Measurements from ENCODE around the gene CC2D2A. TPM values are rescaled to one million over a fixed set of nuclear protein-coding genes. Genes with fewer than 3 reads are reported as not detected.

Gene CC2D2A
- total RNA-seq, 2 experiments from 2014 or later, result not detected

DNA sequence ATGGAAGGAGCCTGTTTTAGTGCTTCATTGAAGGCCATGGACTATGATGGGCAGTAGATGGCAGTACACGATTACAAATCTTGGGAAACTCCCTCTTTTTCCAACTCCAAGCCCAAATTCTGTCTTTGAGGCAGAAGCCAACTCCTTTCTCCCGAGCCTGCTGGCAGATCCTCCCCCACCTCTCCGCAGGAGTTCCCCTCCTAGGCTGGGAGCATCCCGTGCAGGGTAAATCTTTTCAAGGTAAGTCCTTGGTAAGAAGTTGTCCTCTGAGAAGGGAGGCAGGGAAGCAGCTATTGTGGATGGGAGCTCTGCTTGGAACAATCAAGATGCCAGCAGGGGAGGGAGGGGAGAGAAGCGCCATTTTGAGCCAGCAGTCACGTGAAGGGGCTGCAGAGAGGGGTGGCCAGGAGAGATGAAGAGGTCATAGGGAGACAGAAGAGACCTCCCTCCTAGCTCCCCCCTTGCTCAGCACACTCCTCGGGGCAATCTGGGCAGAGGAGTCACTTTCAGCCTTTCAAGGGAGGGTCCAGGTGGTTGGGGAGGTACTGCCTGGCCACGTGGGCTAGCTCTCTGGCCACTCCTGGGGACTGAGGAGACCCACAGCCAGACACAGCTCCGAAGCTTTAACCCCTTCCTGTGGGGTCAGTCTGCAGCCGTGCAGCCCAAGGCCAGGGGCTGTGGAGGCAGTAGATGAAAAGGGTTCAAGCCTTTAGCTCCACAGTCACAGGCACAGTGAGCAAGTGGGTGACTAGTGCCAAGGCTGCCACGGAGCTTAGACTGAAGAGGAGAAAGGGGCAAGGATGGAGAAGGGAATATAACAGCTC, 9.6 kb downstream of the CC2D2A start:
- H3K27me3 Mint-ChIP-seq, result no peaks in the 10 kb centered on the region
- H3K4me3 Mint-ChIP-seq, result no peak overlapping the region
- POLR2A ChIA-PET, result interaction anchor here (1.2 kb wide), 1 partner anchor 17 kb away, joined by 3 read pairs; no protein-coding TSS in a partner anchor
- no peaks in the 10 kb centered on the region for H3K36me3 Mint-ChIP-seq (ENCODE audit: low read depth)
- no peak overlapping the region for H3K27ac Mint-ChIP-seq
- H3K9me3 Mint-ChIP-seq, result no peaks in the 10 kb centered on the region
- no peak for DNase-seq
- CTCF ChIA-PET, result interaction anchor here (0.9 to 1.6 kb wide), 6 partner anchors 9 to 522 kb away, joined by 3 to 7 read pairs (median 4); no protein-coding TSS in a partner anchor
- H3K4me1 Mint-ChIP-seq, result no peaks in the 10 kb centered on the region

- no peaks in the 10 kb centered on the region for H3K36me3 Mint-ChIP-seq (ENCODE audit: low read depth)
- DNase-seq, result no peak
- no peaks in the 10 kb centered on the region for H3K27me3 Mint-ChIP-seq
- H3K4me1 Mint-ChIP-seq, result no peaks in the 10 kb centered on the region
- CTCF ChIA-PET, result interaction anchor here (0.9 to 1.6 kb wide), 5 partner anchors 9 to 522 kb away, joined by 3 to 7 read pairs (median 3); no protein-coding TSS in a partner anchor
- no peaks in the 10 kb centered on the region for H3K9me3 Mint-ChIP-seq
- H3K4me3 Mint-ChIP-seq, result no peak overlapping the region
- POLR2A ChIA-PET, result interaction anchor here (1.2 kb wide), 1 partner anchor 16 kb away, joined by 3 read pairs; no protein-coding TSS in a partner anchor
- no peak overlapping the region for H3K27ac Mint-ChIP-seq
These were observed 10.2 kb downstream of the CC2D2A start for GRCh38 chr4:15479913-15480185.

- POLR2A ChIA-PET, result no interaction called here
- no peak overlapping the region for H3K27ac Mint-ChIP-seq
- CTCF ChIA-PET, result no interaction called here
- peaks cover 8% of the 10 kb centered on the region for H3K27me3 Mint-ChIP-seq
- no peaks in the 10 kb centered on the region for H3K9me3 Mint-ChIP-seq
- H3K36me3 Mint-ChIP-seq (ENCODE audit: low read depth), result no peaks in the 10 kb centered on the region
- DNase-seq, result no peak
- no peaks in the 10 kb centered on the region for H3K4me1 Mint-ChIP-seq
- H3K4me3 Mint-ChIP-seq, result no peak overlapping the region
These were observed 12.5 kb downstream of the CC2D2A start for GRCh38 chr4:15481961-15482745.

GRCh38 chr4:15482842-15483241, 13.2 kb downstream of the CC2D2A start:
- no peak overlapping the region for H3K27ac Mint-ChIP-seq
- no peaks in the 10 kb centered on the region for H3K36me3 Mint-ChIP-seq (ENCODE audit: low read depth)
- H3K27me3 Mint-ChIP-seq, result peaks cover 8% of the 10 kb centered on the region
- H3K4me1 Mint-ChIP-seq, result no peaks in the 10 kb centered on the region
- H3K9me3 Mint-ChIP-seq, result no peaks in the 10 kb centered on the region
- CTCF ChIA-PET, result no interaction called here
- POLR2A ChIA-PET, result no interaction called here
- H3K4me3 Mint-ChIP-seq, result no peak overlapping the region
- DNase-seq, result no peak

GRCh38 chr4:15488136-15488535, 18.5 kb downstream of the CC2D2A start:
- Mint-ChIP-seq H3K9me3 (peaks cover 6% of the 10 kb centered on the region), H3K4me1 (no peaks in the 10 kb centered on the region), H3K27me3 (peaks cover 8% of the 10 kb centered on the region), H3K36me3 (ENCODE audit: low read depth) (no peaks in the 10 kb centered on the region), H3K27ac (no peak overlapping the region), H3K4me3 (no peak overlapping the region)
- DNase-seq, result no peak
- ChIA-PET CTCF (no interaction called here), POLR2A (no interaction called here)

DNA sequence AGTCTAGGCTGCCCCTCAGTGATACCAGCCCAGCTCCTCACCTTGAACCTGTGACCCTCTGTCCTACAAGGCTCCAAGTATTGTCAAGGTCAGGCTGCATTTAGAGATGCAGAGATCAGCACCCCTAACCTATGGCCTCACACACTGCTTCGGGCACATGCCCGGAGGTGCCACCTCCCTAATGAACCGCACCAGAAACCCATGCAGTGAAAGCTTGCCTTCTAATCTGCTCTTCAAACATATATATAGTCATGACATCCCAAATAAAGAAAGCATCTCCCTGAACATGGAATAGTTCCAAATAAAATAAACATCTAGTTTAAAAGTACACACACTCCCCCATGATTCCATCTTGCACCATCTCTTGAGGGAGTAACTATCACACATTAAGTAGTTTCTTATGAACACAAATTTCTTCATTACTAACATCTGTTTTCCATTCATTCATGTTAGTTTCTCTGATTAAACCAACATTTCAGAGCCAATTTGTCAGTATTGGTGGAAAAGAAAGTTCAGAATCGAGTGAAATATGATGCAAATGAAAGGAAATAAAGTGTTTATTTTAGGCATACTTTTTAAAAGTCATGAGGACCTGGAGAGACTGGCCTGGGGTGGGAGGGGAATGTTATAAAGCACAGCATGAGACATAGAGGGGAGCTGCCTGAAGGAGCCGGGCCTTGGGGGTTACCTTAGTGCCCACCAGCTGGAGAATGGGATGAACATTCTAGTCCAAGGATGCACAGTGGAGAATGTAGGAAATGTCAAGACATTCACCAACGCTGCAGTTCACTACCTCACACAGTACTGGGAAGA, 19.2 kb downstream of the CC2D2A start:
- Mint-ChIP-seq H3K36me3 (ENCODE audit: low read depth) (no peaks in the 10 kb centered on the region), H3K4me1 (no peaks in the 10 kb centered on the region), H3K4me3 (no peak overlapping the region), H3K27ac (no peak overlapping the region), H3K9me3 (peaks cover 6% of the 10 kb centered on the region), H3K27me3 (peaks cover 8% of the 10 kb centered on the region)
- no peak for DNase-seq
- ChIA-PET POLR2A (no interaction called here), CTCF (no interaction called here)

GRCh38 chr4:15489551-15489950, 19.9 kb downstream of the CC2D2A start:
- CTCF ChIA-PET, result no interaction called here
- H3K27me3 Mint-ChIP-seq, result peaks cover 8% of the 10 kb centered on the region
- H3K27ac Mint-ChIP-seq, result no peak overlapping the region
- H3K36me3 Mint-ChIP-seq (ENCODE audit: low read depth), result no peaks in the 10 kb centered on the region
- peaks cover 6% of the 10 kb centered on the region for H3K9me3 Mint-ChIP-seq
- POLR2A ChIA-PET, result no interaction called here
- H3K4me1 Mint-ChIP-seq, result no peaks in the 10 kb centered on the region
- no peak for DNase-seq
- no peak overlapping the region for H3K4me3 Mint-ChIP-seq

DNA sequence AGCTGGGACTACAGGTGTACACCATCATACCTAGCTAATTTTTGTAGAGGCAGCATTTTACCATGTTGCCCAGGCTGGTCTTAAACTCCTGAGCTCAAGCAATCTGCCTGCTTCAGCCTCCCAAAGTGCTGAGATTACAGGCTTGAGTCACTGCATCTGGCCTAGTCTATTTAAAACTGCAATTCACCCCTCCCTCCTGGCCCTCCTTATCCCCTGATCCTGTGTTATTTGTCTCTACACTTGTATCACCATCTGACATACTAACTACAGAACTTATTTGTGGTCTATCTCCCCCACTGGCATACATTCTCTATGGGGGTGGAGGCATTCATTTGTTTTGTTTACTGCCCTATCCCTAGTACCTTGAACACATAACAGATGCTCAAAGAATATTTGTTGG, 23.7 kb downstream of the CC2D2A start:
- Mint-ChIP-seq H3K27me3 (peaks cover 2% of the 10 kb centered on the region), H3K4me3 (no peak overlapping the region), H3K27ac (no peak overlapping the region), H3K4me1 (no peaks in the 10 kb centered on the region), H3K36me3 (ENCODE audit: low read depth) (no peaks in the 10 kb centered on the region), H3K9me3 (peaks cover 6% of the 10 kb centered on the region)
- ChIA-PET CTCF (no interaction called here), POLR2A (no interaction called here)
- no peak for DNase-seq

DNA sequence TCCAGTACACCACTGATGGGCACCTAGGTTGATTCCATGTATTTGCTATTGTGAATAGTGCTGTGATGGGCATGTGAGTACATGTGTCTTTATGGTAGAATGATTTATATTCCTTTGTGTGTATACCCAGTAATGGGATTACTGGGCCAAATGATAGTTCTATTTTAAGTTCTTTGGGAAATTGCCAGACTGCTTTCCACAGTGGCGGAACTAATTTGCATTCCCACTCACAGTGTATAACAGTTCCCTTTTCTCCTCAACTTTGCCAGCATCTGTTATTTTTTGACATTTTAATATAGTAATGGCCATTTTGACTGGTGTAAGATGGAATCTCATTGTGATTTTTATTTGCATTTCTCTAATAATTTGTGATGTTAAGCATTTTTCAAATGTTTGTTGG, 25.9 kb downstream of the CC2D2A start:
- no peak for DNase-seq
- H3K27me3 Mint-ChIP-seq, result peaks cover 2% of the 10 kb centered on the region
- no peak overlapping the region for H3K27ac Mint-ChIP-seq
- H3K36me3 Mint-ChIP-seq (ENCODE audit: low read depth), result no peaks in the 10 kb centered on the region
- ChIA-PET POLR2A (interaction anchor here (1.6 kb wide), 1 partner anchor 16 kb away, joined by 3 read pairs; no protein-coding TSS in a partner anchor), CTCF (no interaction called here)
- H3K4me3 Mint-ChIP-seq, result no peak overlapping the region
- no peaks in the 10 kb centered on the region for H3K4me1 Mint-ChIP-seq
- H3K9me3 Mint-ChIP-seq, result peaks cover 2% of the 10 kb centered on the region

DNA sequence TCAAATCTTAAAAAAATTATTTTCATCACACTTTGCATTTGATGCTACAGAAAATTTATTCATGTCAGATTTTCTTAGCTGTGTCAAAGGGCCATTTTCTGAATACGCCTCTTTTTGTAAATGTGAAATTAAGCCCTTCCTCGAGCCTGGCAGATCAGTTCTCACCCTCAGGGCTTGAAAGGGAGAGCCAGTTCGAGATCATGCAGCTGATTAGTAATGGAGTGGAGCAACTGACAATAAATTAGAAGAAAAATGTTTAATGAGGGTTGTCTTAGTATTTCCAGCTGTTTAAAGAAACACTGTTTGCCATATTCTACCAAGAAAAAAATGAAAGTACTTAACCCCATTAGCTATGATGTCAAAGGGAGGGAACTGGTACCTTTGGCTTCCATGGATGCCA, 28.7 kb downstream of the CC2D2A start:
- Mint-ChIP-seq H3K9me3 (peaks cover 2% of the 10 kb centered on the region), H3K36me3 (ENCODE audit: low read depth) (no peaks in the 10 kb centered on the region), H3K4me3 (no peak overlapping the region), H3K27me3 (peaks cover 2% of the 10 kb centered on the region), H3K27ac (no peak overlapping the region), H3K4me1 (no peaks in the 10 kb centered on the region)
- ChIA-PET POLR2A (no interaction called here), CTCF (no interaction called here)
- DNase-seq, result no peak

- Mint-ChIP-seq H3K4me1 (no peaks in the 10 kb centered on the region), H3K36me3 (ENCODE audit: low read depth) (no peaks in the 10 kb centered on the region), H3K27ac (no peak overlapping the region), H3K4me3 (no peak overlapping the region), H3K9me3 (peaks cover 2% of the 10 kb centered on the region), H3K27me3 (peaks cover 2% of the 10 kb centered on the region)
- ChIA-PET CTCF (no interaction called here), POLR2A (no interaction called here)
- no peak for DNase-seq
These were observed 31.0 kb downstream of the CC2D2A start for GRCh38 chr4:15500701-15501100.

DNA sequence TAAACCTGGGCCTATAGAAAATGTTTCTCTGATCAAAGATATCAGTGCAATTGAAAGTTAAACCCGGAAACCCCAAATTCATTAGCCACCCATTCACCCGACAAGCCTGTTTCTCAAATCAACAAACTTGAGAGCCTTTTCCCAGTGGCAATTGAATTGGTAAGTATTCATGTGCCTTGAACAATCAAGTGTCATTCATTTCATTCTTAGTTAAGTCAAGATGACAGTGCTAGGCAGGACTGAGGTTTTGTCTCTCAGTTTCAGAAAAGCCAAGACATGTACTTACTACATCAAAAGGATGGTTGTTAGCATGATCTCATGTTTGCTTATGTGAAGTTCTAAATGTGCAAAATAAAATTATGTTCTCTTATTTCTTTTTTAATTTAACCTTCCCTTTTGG, 32.3 kb downstream of the CC2D2A start:
- H3K36me3 Mint-ChIP-seq (ENCODE audit: low read depth), result no peaks in the 10 kb centered on the region
- H3K27me3 Mint-ChIP-seq, result no peaks in the 10 kb centered on the region
- DNase-seq, result no peak
- ChIA-PET POLR2A (no interaction called here), CTCF (no interaction called here)
- H3K4me1 Mint-ChIP-seq, result no peaks in the 10 kb centered on the region
- H3K4me3 Mint-ChIP-seq, result no peak overlapping the region
- no peak overlapping the region for H3K27ac Mint-ChIP-seq
- no peaks in the 10 kb centered on the region for H3K9me3 Mint-ChIP-seq

DNA sequence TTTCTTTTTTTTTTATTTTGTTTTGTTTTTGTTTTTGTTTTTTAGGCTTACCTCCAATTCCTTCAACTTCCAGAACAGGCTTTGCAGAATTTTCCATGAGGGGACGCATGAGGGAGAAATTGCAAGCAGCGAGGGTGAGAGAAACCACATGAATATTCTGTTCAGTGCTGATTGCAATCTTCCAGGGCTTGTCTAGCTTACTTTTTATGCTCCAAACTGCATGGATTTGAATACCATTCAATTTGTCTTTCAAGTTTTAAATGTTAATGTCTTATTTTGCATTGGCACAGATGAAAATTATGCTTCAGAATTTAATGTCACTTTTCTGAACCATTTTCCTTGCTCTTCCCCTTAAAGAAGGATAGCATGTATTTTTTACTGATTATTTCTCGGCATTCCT, 32.7 kb downstream of the CC2D2A start:
- Mint-ChIP-seq H3K4me1 (no peaks in the 10 kb centered on the region), H3K27ac (no peak overlapping the region), H3K9me3 (no peaks in the 10 kb centered on the region), H3K4me3 (no peak overlapping the region), H3K36me3 (ENCODE audit: low read depth) (no peaks in the 10 kb centered on the region), H3K27me3 (no peaks in the 10 kb centered on the region)
- DNase-seq, result no peak
- CTCF ChIA-PET, result no interaction called here
- POLR2A ChIA-PET, result no interaction called here

Data from activated CD4-positive, alpha-beta memory T cell treated with anti-CD3 and anti-CD28 coated beads, Interleukin-2, amount 10 ng/mL, durations not matched to agents 7 days and 5 days (primary cell).